ENCODE results near the gene CAPN8.
A peak's percentile ranks its signal among the peaks of the same experiment; 100 is the strongest.
"Not testable (repeated sequence)": the region's sequence is repeated elsewhere in the genome, so short reads cannot be mapped to it uniquely, and the experiment has no call there.

CAPN8 gene

DNA sequence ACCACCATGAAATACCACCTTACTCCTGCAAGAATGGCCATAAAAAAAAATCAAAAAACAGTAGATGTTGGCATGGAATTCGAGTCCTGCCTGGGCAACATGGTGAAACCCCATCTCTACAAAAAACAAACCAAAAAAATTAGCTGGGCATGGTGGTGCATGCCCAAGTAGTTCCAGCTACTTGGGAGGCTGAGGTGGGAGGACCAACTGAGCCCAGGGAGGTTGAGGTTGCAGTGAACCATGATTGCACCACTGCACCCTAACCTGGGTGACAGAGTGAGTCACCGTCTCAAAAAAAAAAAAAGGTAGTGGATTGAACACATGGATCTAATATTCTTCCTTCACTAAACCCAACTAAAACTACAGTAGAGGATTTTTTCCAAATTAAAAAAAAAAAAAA, 146.4 kb downstream of the CAPN8 start:
- DNase-seq = no peak

- DNase-seq = not testable (repeated sequence)
These were observed 146.9 kb downstream of the CAPN8 start for GRCh38 chr1:223518553-223518952.

- DNase-seq = no peak
These were observed 149.6 kb downstream of the CAPN8 start for GRCh38 chr1:223515926-223516325.

DNA sequence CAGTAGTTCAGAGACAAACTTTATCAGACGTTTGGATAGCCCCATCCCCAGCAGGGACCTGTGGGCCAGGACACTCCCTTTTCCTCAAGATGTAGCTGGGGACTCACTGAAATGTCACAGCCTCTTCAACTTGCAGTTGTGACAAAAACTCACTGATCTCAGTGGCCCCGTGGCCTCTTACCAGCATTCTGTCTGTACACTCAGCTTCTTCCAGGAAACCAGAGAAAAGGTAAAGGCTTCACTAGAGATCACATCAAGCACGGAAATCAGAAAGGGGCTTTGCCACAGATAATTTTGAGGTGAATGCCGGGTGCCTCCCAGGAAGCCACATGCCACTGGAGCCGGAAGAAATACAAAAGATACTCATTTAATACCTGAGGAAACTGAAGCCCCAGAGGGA, 150.1 kb downstream of the CAPN8 start:
- no peak for DNase-seq

DNA sequence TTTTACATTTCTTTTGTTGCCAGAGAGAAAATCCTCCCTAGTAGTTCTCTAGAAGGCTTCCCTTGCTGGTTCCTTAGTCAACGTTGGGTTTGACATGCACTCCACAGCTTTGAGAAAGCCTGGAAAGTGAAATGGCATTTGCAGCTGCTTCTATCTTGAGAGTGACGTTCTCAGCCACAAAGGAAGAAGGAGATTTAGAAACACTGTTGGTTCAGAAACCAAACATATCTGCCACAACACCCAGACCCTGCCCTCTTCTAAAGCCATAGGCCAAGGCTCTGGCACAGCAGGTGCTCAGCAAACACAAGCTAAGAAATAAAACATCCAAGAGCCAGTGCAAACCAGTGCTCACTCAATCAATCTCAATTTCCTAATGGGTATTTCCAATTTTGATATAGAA, 150.9 kb downstream of the CAPN8 start:
- no peak for DNase-seq

DNA sequence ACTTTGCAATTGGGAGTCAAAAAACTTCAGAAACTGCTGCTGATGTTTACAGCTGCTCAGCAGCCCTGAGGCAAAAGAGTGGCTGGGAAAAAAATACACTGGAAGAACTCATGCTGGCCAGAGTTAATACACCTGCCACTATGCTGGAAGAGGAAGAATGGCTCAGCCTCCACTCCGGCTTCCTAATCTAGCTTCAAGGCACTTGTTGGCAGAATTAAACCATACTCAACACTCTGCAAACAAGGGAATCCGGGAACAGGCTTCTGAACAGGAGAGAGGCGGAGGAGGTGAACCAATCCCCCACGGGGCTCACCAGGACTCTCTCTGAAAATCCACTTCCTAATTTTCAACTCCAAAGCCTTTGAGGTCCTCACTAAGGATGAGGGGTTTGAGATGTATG, 152.2 kb downstream of the CAPN8 start:
- DNase-seq = no peak

DNA sequence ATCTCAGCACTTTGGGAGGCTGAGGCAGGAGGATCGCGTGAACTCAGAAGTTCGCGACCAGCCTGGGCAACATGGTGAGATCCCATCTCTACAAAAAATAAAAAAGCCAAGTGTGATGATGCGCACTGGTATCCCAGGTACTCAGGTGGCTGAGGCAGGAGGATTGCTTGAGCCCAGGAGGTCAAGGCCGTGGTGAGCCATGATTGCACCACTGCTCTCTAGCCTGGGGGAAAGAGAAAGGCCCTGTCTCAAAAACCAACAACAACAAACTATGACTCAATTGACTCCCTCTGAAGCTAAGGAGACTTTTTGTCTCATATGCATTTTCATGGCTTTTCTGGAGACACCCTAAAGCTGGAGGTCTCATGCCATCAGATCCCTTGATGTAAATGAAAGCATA, 153.4 kb downstream of the CAPN8 start:
- DNase-seq = no peak

GRCh38 chr1:223508796-223509195, 156.7 kb downstream of the CAPN8 start:
- DNase-seq = peak in 1 of 2 donors; percentile 23

- DNase-seq = peak in 1 of 2 donors; percentile 4
These were observed 160.8 kb downstream of the CAPN8 start for GRCh38 chr1:223504741-223505140.

DNA sequence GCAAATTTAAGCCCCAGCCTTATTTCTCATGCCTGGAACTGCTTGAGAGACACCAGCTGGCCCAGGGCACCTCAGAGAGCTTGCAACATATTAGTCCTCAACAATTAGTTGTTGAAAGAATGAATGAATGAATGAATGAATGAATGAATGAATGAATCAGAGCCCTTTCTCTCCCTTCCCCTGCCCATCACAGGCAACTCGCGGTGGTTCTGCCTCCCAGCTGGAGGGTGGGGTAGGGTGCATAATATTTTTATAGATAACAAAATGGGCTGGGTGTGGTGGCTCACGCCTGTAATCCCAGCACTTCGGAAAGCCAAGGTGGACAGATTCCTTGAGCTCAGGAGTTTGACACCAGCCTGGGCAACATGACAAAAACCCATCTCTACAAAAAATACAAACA, 162.2 kb downstream of the CAPN8 start:
- DNase-seq = no peak

GRCh38 chr1:223500560-223501425, 164.7 kb downstream of the CAPN8 start:
- peak in 1 of 2 donors; percentile 5 for DNase-seq

- no peak for DNase-seq
These were observed 168.6 kb downstream of the CAPN8 start for GRCh38 chr1:223496883-223497282.

- DNase-seq = no peak
These were observed 170.4 kb downstream of the CAPN8 start for GRCh38 chr1:223494926-223495645.

DNA sequence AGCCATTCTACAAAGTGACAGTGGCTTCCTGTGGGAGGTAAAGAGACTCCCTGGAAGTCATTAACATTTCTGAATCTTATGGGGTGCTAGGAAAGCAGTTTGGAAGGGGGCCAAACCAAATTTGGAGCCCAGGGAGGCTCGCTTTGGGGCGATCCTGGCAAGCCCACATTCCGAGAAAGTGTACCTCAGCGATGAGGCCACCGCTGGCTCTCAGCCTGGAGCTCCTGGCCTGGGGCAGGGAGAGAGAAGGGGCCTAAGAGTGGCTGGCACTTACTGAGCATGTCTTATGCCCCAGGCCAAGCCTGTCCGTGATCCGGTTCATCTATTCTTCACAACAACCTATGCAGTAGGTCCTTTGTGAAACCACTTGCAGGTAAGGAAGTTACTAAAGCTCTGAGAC, 173.5 kb downstream of the CAPN8 start:
- DNase-seq = no peak

Measured in hippocampal formation (tissue), 2 donors.